Body of pancreas (tissue), 4 donors: Measurements from ENCODE around the gene AKAP6.

ENCODE experiments used
- POLR2A ChIP-seq, 3 donors: fragments of 450-650 bp; IDR thresholded peaks; one replicate each; pipeline ENCODE4 v1.6.1; 2016; ENCODE audit warnings: antibody characterized with exemption in 3 of 3, mild to moderate bottlenecking in 2 of 3
- TF ChIP-seq, protein P1 (sequence below), 7 experiments: fragments of 450-650 bp in 4 of 7; fragments of 200-600 bp in 3 of 7; sonication (generic) in 3 of 7; IDR thresholded peaks; one replicate each; pipeline ENCODE4 v1.5.1; 2016 to 2019; ENCODE audit warnings: antibody characterized with exemption in 7 of 7

DNA sequence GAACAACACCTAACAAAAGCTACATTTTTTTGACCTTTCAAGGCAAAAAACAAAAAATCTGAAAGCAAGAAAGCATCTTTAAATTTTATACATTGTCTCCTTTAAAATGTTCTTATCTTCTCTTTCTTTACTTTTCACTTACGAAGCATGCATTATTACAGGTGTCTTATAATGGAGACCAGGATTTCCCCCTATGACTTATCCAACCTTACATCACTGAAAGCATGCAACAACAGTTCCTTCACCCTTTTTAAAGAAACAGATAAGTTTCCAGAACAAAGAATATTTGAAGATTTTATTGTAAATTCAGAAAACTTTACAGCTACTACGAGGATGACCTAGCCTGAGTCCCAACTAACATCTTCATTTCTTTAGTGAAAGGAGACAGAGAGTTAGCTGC is 277.2 kb downstream of the AKAP6 start:
- TF ChIP-seq, protein P1, sequence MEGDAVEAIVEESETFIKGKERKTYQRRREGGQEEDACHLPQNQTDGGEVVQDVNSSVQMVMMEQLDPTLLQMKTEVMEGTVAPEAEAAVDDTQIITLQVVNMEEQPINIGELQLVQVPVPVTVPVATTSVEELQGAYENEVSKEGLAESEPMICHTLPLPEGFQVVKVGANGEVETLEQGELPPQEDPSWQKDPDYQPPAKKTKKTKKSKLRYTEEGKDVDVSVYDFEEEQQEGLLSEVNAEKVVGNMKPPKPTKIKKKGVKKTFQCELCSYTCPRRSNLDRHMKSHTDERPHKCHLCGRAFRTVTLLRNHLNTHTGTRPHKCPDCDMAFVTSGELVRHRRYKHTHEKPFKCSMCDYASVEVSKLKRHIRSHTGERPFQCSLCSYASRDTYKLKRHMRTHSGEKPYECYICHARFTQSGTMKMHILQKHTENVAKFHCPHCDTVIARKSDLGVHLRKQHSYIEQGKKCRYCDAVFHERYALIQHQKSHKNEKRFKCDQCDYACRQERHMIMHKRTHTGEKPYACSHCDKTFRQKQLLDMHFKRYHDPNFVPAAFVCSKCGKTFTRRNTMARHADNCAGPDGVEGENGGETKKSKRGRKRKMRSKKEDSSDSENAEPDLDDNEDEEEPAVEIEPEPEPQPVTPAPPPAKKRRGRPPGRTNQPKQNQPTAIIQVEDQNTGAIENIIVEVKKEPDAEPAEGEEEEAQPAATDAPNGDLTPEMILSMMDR (IDR thresholded peaks at IDR 0.05), result no peak
- no peak for TF ChIP-seq POLR2A (IDR thresholded peaks at IDR 0.05)
